HUDEP-2 (cell line): Measurements from ENCODE around the gene KCNMB2.
A peak's percentile ranks its signal among the peaks of the same experiment; 100 is the strongest.

Experiments
- DNase-seq, 76 experiments: peaks; one replicate each; lab custom pipeline; 2025; ENCODE audit not compliant: unreplicated experiment in 76 of 76; lab: John Stamatoyannopoulos, UW

The KCNMB2 gene

GRCh38 chr3:178567611-178568010, 31.4 kb downstream of the KCNMB2 start:
- DNase-seq: no peak

DNA sequence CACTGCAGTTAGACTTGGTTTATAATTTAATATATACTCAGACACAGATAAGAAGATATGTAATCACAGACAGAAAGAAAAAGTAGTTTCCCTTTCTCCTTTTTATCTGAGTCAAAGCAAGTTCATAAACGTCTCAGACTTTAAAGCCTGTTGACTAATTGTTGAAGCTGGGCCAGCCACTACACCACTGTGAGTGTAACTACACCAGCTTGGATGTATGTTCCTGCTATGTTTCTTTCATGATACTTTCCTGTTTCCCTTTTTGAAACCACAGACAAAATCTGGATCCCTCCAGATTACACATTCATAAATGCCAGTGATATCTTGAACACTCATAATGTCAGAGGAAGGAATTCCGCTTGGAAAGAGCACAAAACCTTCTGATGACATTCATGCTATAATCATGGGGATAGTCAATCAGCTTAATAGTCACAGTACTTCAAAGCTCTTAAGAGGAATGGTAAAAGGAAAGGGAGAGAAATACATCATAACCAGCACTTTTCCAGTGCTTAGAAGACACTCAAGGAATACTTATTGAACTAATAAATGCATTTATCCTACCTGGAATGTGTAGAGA, 32.0 kb downstream of the KCNMB2 start:
- DNase-seq: no peak

- no peak for DNase-seq
Observed at GRCh38 chr3:178568911-178569310, 32.7 kb downstream of the KCNMB2 start.

DNA sequence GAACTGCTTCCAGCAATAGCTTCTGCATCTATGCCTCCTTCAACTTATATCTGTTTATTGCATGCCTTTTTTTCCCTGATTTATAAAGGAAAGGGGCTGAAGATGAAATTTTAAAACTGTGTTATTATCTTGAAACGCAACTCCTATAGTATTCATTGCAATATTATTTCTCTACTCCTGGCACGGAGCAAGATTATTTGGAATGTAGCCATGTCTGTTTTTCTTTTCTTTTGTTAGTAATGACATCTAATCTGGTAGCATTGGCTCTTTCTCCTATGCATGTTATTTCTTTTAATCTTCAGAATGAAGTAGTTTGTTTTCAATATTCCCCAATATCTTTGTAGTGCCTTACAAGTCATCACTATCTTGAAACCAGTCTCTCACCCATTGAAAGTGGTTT, 33.6 kb downstream of the KCNMB2 start:
- DNase-seq: no peak

GRCh38 chr3:178583963-178584575, 47.8 kb downstream of the KCNMB2 start:
- DNase-seq: no peak

GRCh38 chr3:178584722-178585380, 48.6 kb downstream of the KCNMB2 start:
- no peak for DNase-seq

- no peak for DNase-seq
Observed at GRCh38 chr3:178585454-178585853, 49.2 kb downstream of the KCNMB2 start.

GRCh38 chr3:178586076-178586475, 49.8 kb downstream of the KCNMB2 start:
- DNase-seq: no peak

- no peak for DNase-seq
Observed at GRCh38 chr3:178588628-178589027, 52.4 kb downstream of the KCNMB2 start.

DNA sequence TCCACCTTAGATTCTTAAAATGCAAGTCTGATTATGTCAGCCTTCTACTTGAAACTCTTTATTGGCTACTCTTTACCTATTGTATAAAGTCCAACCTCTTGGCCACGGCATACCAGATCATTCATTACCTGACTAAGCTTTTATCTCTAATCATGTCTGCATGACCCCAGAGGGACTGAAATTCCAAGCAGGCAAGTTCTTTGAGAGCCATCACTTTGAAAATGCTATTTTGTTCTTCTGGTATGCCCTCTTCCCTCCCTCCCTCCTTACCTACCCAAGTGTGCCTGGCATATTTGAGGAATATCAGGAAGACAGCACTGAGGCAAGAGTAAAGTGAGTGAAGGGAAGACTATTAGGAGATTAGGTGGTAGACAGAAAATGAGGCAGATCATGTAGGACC, 57.5 kb downstream of the KCNMB2 start:
- no peak for DNase-seq

- no peak for DNase-seq
Observed at GRCh38 chr3:178597371-178597770, 61.1 kb downstream of the KCNMB2 start.

DNA sequence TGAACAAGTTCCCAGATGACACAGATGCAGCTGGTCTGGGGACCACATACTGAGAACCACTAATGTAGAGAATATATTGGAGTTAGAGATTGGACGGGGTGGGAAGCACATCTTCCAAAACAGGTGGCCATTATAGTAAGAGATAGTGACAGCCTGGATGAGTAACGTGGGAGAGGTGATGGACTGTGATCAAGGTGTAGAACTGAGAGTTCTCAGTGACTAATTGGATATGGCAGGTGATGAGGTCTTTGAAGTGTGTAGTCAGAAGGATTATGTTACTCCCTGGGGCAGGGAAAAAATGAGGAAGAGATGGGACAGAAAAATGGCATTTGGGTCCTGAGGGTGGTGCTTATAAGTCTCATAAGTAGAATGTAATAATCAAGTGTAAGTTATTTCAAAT, 66.6 kb downstream of the KCNMB2 start:
- DNase-seq: no peak

GRCh38 chr3:178603735-178604134, 67.5 kb downstream of the KCNMB2 start:
- DNase-seq: no peak

- DNase-seq: peak in 2 of 76 experiments; percentile 2 to 4
Observed at GRCh38 chr3:178618197-178618596, 82.0 kb downstream of the KCNMB2 start.

GRCh38 chr3:178618896-178619295, 82.7 kb downstream of the KCNMB2 start:
- no peak for DNase-seq

GRCh38 chr3:178623666-178624255, 87.5 kb downstream of the KCNMB2 start:
- DNase-seq: peak in 2 of 76 experiments; percentile 1 to 12

- no peak for DNase-seq
Observed at GRCh38 chr3:178624276-178624675, 88.0 kb downstream of the KCNMB2 start.

DNA sequence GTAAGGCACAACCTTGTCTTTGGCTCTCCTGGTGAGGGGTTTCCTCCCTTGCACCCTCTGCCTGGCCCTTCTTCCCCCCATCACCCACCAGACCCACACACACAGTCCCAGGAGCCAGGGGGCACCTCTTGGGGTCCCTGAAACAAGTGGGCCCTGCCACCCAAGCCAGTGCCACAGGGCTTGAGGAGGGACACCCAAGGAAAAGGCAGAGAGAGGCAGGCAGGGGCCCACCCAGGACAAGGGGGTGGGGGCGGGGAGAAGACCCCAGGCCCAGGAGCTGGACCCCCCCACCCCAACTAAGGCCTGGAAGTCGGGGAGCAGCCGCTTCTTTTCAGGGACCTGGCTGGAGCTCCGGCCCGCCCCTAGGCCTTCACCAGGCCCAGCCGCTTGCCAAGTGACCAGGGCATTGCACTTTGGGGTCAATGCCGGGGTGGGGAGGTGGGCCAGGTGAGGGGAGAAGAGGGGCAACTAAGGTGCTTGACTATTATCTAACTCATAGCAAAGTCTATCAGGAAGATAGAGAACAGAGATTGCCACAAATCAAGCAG, 88.9 kb downstream of the KCNMB2 start:
- DNase-seq: no peak

GRCh38 chr3:178628037-178628436, 91.8 kb downstream of the KCNMB2 start:
- no peak for DNase-seq

GRCh38 chr3:178629430-178630178, 93.4 kb downstream of the KCNMB2 start:
- DNase-seq: no peak

- DNase-seq: no peak
Observed at GRCh38 chr3:178631950-178632349, 95.7 kb downstream of the KCNMB2 start.
